ENCODE results near the gene ZBTB33. TPM values are rescaled to one million over a fixed set of nuclear protein-coding genes. Genes with fewer than 3 reads are reported as not detected.

The ZBTB33 gene
- total RNA-seq, 4 donors from 2014 or later = 19.5 to 29.7 (median 25.5) TPM

DNA sequence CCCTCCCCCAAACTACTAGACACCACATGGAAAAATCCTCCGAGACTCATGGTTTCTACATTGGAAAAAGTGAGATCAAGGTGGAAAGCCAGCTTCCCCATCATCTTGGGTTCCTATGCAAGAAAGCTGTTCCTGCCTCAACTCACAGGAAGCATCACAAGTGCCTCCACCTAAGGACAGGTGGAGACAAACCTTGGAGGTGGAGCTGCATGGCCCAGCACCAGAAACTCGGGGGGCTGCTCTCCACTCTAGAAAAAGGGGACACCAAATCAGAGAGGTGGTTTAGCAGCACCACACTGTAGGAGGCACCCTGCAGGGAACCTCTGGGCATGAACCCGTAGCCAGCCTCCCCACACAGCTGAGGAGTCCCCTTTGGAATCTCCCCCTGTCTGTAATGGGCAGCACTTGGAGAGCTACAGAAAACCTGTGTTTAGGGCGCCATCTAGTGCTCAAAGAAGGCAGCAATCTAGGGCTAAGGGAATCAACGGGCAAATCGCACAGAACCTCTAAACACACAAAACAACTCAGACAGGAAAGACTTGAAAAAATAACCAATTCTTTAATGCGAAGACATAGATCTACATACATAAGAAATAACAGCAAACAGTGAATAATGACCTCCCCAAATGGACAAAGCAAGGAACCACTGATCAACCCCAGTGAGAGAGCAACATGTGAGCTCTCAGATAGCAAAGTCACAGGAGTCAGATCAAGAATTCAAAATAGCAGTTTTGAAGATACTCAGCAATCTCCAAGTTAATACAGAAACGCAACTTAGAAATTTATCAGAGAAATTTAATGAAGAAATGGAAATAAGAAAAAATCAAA, 37.0 kb upstream of the ZBTB33 start:
- Histone ChIP-seq H3K36me3 (no peaks in the 10 kb centered on the region), H3K27me3 (no peaks in the 10 kb centered on the region), H3K4me3 (no peak overlapping the region), H3K4me1 (no peaks in the 10 kb centered on the region), H3K9me3 (no peaks in the 10 kb centered on the region), H3K27ac (no peak overlapping the region)
- TF ChIP-seq POLR2A (IDR thresholded peaks at IDR 0.05) (no peak), POLR2AphosphoS5 (IDR thresholded peaks at IDR 0.05) (no peak), EP300 (IDR thresholded peaks at IDR 0.05) (no peak), CTCF (IDR thresholded peaks at IDR 0.05) (peak in 1 of 2 donors; percentile 53)
- 20% methylated on average over 8 of the region's 8 CpGs for whole genome bisulfite sequencing
- no peak for DNase-seq (ENCODE audit: low spot score in 2 of 2)

GRCh38 chrX:120223374-120223773, 27.2 kb upstream of the ZBTB33 start:
- Histone ChIP-seq H3K4me3 (no peak overlapping the region), H3K9me3 (no peaks in the 10 kb centered on the region), H3K36me3 (peaks cover 5% of the 10 kb centered on the region), H3K4me1 (no peaks in the 10 kb centered on the region), H3K27ac (no peak overlapping the region), H3K27me3 (no peaks in the 10 kb centered on the region)
- 80% methylated on average over 2 of the region's 8 CpGs for WGBS
- DNase-seq (ENCODE audit: low spot score in 2 of 2) = no peak
- TF ChIP-seq POLR2AphosphoS5 (IDR thresholded peaks at IDR 0.05) (no peak), CTCF (IDR thresholded peaks at IDR 0.05) (no peak), EP300 (IDR thresholded peaks at IDR 0.05) (no peak), POLR2A (IDR thresholded peaks at IDR 0.05) (no peak)

GRCh38 chrX:120224388-120224787, 26.2 kb upstream of the ZBTB33 start:
- no peaks in the 10 kb centered on the region for H3K27me3 ChIP-seq
- no peaks in the 10 kb centered on the region for H3K9me3 ChIP-seq
- DNase-seq (ENCODE audit: low spot score in 2 of 2) = no peak
- H3K36me3 ChIP-seq = peaks cover 5% of the 10 kb centered on the region
- H3K27ac ChIP-seq = no peak overlapping the region
- H3K4me1 ChIP-seq = no peaks in the 10 kb centered on the region
- WGBS = 88% methylated on average over 4 of the region's 4 CpGs
- no peak overlapping the region for H3K4me3 ChIP-seq
- TF ChIP-seq EP300 (IDR thresholded peaks at IDR 0.05) = no peak
- TF ChIP-seq CTCF (IDR thresholded peaks at IDR 0.05) = no peak
- no peak for TF ChIP-seq POLR2A (IDR thresholded peaks at IDR 0.05)
- no peak for TF ChIP-seq POLR2AphosphoS5 (IDR thresholded peaks at IDR 0.05)

DNA sequence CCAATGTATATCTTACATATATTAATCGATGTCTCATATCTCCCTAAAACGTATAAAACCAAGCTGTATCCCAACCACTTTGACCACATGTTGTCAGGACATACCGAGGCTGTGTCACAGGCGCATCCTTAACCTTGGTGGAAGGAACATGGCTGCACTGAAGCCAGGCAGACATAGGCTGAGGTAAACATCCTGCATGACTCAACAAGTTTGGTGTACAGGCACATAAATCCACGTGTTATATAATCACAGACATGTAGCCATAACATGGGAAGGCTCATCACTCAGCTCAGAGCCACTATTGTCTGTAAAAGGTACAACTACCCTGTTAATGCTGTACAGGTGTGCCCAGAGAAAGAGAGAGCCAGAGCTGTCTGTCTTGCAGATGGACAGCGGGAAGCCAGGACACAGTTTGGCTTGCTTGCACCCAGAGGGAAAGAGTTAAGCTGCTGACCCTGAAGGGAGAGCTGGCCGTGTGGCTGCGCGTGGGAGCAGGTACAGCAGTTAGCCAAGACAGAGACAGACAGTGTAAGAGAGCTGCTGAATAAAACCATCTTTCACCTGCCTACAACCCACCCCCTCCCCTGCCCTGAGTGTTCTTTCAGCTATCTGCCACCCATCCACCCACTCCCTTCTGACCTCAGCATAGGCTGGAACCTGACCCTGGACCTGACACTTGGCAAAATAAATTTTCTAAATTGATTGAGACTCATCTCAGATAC, 22.3 kb upstream of the ZBTB33 start:
- TF ChIP-seq POLR2AphosphoS5 (IDR thresholded peaks at IDR 0.05) = no peak
- TF ChIP-seq POLR2A (IDR thresholded peaks at IDR 0.05) = no peak
- no peak for TF ChIP-seq CTCF (IDR thresholded peaks at IDR 0.05)
- TF ChIP-seq EP300 (IDR thresholded peaks at IDR 0.05) = no peak
- Histone ChIP-seq H3K4me1 (no peaks in the 10 kb centered on the region), H3K9me3 (no peaks in the 10 kb centered on the region), H3K4me3 (no peak overlapping the region), H3K27me3 (no peaks in the 10 kb centered on the region), H3K36me3 (no peaks in the 10 kb centered on the region), H3K27ac (no peak overlapping the region)
- 76% methylated on average over 8 of the region's 9 CpGs for WGBS
- DNase-seq (ENCODE audit: low spot score in 2 of 2) = no peak

DNA sequence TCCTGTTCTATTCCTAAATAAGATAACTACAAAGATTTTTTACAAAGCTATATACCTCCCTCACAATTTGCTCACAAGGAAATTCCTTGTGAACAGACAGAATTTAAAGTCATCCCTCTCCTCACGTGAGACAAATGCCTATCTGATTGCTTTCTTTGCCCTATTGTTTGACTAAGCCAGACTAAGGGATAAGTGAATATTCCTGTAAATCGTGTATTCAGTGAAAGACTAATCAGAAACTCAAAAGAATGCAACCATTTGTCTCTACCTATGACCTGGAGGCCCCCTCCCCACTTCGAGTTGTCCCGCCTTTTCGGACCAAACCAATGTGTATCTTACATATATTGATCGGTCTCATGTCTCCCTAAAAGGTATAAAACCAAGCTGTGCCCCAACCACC, 15.3 kb upstream of the ZBTB33 start:
- TF ChIP-seq POLR2AphosphoS5 (IDR thresholded peaks at IDR 0.05) = no peak
- no peak for TF ChIP-seq CTCF (IDR thresholded peaks at IDR 0.05)
- no peak for TF ChIP-seq EP300 (IDR thresholded peaks at IDR 0.05)
- TF ChIP-seq POLR2A (IDR thresholded peaks at IDR 0.05) = no peak
- WGBS = 78% methylated on average over 6 of the region's 6 CpGs
- Histone ChIP-seq H3K36me3 (no peaks in the 10 kb centered on the region), H3K4me3 (no peak overlapping the region), H3K27me3 (no peaks in the 10 kb centered on the region), H3K27ac (no peak overlapping the region), H3K4me1 (no peaks in the 10 kb centered on the region), H3K9me3 (no peaks in the 10 kb centered on the region)
- no peak for DNase-seq (ENCODE audit: low spot score in 2 of 2)

All from suprapubic skin (tissue), 4 donors.